Measurements from ENCODE around the gene DNASE2B.
"Not testable (repeated sequence)": the region's sequence is repeated elsewhere in the genome, so short reads cannot be mapped to it uniquely, and the experiment has no call there.

GRCh38 chr1:84442747-84443646 lies 44.7 kb downstream of the DNASE2B start:
- TF ChIP-seq CTCF, POLR2A (IDR thresholded peaks at IDR 0.05): not testable (repeated sequence)

Measured in adrenal gland (tissue), 5 donors.